ENCODE results near the gene BAIAP2. TPM values are rescaled to one million over a fixed set of nuclear protein-coding genes. Genes with fewer than 3 reads are reported as not detected.

BAIAP2 gene
- total and polyA plus RNA-seq, 7 donors: 6.5 to 52.3 (median 32.6) TPM

DNA sequence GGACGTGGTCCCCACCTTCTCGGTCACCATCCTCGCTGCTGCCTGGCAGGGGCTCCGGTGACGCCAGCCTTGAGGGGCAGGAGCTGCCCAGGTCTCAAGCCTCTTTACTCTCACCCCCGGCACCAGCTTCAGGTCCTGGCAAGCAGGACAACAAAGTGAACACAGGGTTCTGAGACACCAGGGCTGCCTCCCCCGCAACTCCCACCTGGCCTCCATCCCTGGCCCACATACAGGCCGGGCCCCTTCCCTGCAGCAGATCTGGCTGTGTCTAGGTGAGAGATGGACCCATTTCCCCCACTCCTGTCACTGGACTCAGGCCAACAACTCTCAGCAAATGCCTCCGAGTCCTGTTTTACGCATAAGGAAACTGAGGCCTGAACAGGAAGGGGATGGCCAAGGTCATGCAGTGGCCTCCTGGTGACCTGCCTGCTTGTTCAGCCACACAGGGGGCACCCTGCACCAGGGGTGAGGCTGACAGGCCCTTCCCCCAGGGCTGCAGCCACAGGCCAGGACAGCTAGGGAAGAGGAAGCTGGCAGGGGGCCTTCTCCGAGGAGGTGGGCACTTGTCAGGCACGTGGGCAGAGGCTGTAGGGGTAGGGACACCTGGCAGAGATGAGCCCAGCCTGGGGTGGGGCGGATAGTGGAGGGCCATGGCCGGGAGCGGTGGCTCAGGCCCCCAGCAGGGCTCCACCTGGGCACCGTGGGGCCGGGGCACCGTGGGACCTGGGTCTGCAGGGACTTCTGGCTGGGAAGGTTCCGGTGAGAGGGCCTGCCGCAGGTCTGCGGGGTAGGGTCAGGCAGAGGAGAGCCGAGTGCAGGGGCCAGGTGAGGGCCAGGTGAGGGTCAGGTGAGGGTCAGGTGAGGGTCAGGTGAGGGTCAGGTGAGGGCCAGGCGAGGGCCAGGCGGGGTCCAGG lies 83.6 kb downstream of the BAIAP2 start:
- peaks cover 0 to 16% (median 10%) of the 10 kb centered on the region in 3 donors for H3K27me3 ChIP-seq
- no peak for DNase-seq
- peaks cover 0 to 13% (median 4%) of the 10 kb centered on the region in 4 donors for H3K36me3 ChIP-seq
- H3K4me1 ChIP-seq: peaks cover 0 to 35% (median 17%) of the 10 kb centered on the region in 4 donors
- TF ChIP-seq POLR2A (IDR thresholded peaks at IDR 0.05) (no peak), EP300 (IDR thresholded peaks at IDR 0.05) (no peak), POLR2AphosphoS5 (IDR thresholded peaks at IDR 0.05) (peak in 2 of 4 donors; percentile 16 to 42), CTCF (IDR thresholded peaks at IDR 0.05) (no peak)
- intact Hi-C loops (cut with DNase I): no loop called here
- H3K27ac ChIP-seq: no peak overlapping the region
- WGBS, 2 donors: 52 to 70% methylated on average over 24 of the region's 24 CpGs
- peak overlapping the region in 2 of 4 donors; percentile 18 to 47 for H3K4me3 ChIP-seq
- no peaks in the 10 kb centered on the region for H3K9me3 ChIP-seq

DNA sequence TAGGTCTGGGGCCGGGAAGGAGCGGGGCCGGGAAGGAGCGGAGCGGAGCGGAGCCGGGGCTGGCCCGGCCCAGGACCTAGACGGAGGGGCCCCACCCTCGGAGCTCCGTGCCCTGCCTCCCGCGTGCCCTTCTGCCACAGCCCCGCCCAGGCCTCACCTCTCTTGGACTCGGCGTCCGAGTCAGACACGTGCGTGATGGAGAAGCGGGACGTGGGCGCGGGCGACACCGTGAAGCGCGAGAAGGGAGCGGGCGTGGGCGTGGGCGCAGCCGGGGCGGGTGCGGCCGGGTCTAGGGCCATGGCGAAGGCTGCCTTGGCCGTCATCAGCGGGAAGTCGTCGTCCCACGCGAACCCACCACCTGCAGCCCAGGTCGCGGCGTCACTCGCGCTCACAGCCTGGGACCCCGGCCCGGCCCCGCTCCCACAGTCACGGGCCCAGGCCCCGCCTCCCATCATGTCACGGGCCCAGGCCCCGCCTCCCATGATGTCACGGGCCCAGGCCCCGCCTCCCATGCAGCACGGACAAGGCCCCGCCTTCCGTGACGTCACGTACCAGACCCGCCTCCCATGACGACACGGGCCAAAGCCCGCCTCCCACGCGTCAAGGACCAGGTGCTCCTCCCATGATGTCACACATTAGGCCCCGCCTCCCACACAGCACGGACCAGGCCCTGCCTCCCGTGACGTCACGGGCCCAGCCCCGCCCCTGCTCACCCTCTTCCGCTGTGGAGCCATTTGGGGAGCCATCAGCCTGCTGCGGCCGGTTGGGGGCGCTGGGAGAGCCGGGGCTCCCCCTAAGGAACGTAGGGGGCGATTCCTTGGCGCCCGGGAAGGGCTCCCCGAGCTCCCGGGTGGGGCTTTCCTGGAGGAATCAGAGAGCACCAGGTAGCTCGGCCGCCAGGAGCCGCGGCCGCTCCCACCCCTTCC lies 84.5 kb downstream of the BAIAP2 start:
- peaks cover 0 to 35% (median 17%) of the 10 kb centered on the region in 4 donors for H3K4me1 ChIP-seq
- peaks cover 0 to 13% (median 4%) of the 10 kb centered on the region in 4 donors for H3K36me3 ChIP-seq
- TF ChIP-seq POLR2A (IDR thresholded peaks at IDR 0.05) (no peak), POLR2AphosphoS5 (IDR thresholded peaks at IDR 0.05) (peak in 2 of 4 donors; percentile 3 to 35), CTCF (IDR thresholded peaks at IDR 0.05) (no peak), EP300 (IDR thresholded peaks at IDR 0.05) (no peak)
- intact Hi-C loops (cut with DNase I): no loop called here
- H3K27ac ChIP-seq: peak overlapping the region in 3 of 4 donors; percentile 43 to 51 (median 46)
- no peaks in the 10 kb centered on the region for H3K9me3 ChIP-seq
- WGBS, 2 donors: 38 to 41% methylated on average over 89 of the region's 89 CpGs
- H3K27me3 ChIP-seq: peaks cover 0 to 16% (median 10%) of the 10 kb centered on the region in 3 donors
- peak overlapping the region in 3 of 4 donors; percentile 18 to 47 (median 27) for H3K4me3 ChIP-seq
- peak; percentile 87 for DNase-seq

GRCh38 chr17:81120149-81120484 lies 85.2 kb downstream of the BAIAP2 start:
- WGBS, 2 donors: 85 to 91% methylated on average over 33 of the region's 33 CpGs
- intact Hi-C loops (cut with DNase I): no loop called here
- no peak for DNase-seq
- Histone ChIP-seq H3K27ac (peak overlapping the region in 3 of 4 donors; percentile 43 to 51 (median 46)), H3K4me1 (peaks cover 0 to 29% (median 17%) of the 10 kb centered on the region in 4 donors), H3K9me3 (no peaks in the 10 kb centered on the region), H3K27me3 (peaks cover 0 to 16% (median 10%) of the 10 kb centered on the region in 3 donors), H3K4me3 (peak overlapping the region in 1 of 4 donors; percentile 47), H3K36me3 (peaks cover 0 to 13% (median 4%) of the 10 kb centered on the region in 4 donors)
- TF ChIP-seq POLR2A (IDR thresholded peaks at IDR 0.05) (no peak), CTCF (IDR thresholded peaks at IDR 0.05) (no peak), EP300 (IDR thresholded peaks at IDR 0.05) (no peak), POLR2AphosphoS5 (IDR thresholded peaks at IDR 0.05) (no peak)

- peak overlapping the region in 1 of 4 donors; percentile 43 for H3K27ac ChIP-seq
- H3K9me3 ChIP-seq: no peaks in the 10 kb centered on the region
- no peak for DNase-seq
- peaks cover 0 to 13% (median 3%) of the 10 kb centered on the region in 4 donors for H3K36me3 ChIP-seq
- H3K4me1 ChIP-seq: peaks cover 0 to 21% (median 17%) of the 10 kb centered on the region in 4 donors
- no peak overlapping the region for H3K4me3 ChIP-seq
- WGBS, 2 donors: 69 to 85% methylated on average over 45 of the region's 45 CpGs
- H3K27me3 ChIP-seq: peaks cover 0 to 16% (median 10%) of the 10 kb centered on the region in 3 donors
- no peak for TF ChIP-seq CTCF (IDR thresholded peaks at IDR 0.05)
- no peak for TF ChIP-seq POLR2AphosphoS5 (IDR thresholded peaks at IDR 0.05)
- no peak for TF ChIP-seq EP300 (IDR thresholded peaks at IDR 0.05)
- no peak for TF ChIP-seq POLR2A (IDR thresholded peaks at IDR 0.05)
- intact Hi-C loops (cut with DNase I): no loop called here
Observed at GRCh38 chr17:81120695-81121621, 86.0 kb downstream of the BAIAP2 start.
